HG02571 (cell line): ENCODE data around the gene CEPT1.
A peak's percentile ranks its signal among the peaks of the same experiment; 100 is the strongest.
"Not testable (repeated sequence)": the region's sequence is repeated elsewhere in the genome, so short reads cannot be mapped to it uniquely, and the experiment has no call there.

Experiments
- ATAC-seq: cut with Tn5 transposase; IDR thresholded peaks from one replicate; pipeline ENCODE4 v1.9.1; 2021; ENCODE audit warnings: mild to moderate bottlenecking, moderate library complexity; ENCODE audit not compliant: unreplicated experiment

CEPT1 gene

DNA sequence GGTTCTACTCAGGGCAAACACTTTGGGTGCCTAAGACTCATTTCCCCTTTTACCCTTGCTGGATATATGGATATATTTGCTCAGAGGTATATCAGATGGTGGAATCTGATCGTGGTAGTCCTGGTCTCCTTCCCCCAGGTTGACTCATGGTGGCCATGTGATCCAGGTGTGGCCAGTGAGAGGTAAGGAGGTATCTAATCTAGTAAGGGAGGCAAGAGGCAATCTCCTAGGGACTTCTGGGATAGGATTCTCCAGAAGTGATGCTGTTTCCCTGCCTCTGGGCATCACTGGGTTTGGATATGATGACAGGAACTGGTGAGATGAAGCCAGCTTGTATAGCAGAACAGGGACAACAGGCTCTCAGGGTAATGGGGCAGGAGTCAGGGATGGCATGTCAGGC, 68.9 kb downstream of the CEPT1 start:
- no peak for ATAC-seq

DNA sequence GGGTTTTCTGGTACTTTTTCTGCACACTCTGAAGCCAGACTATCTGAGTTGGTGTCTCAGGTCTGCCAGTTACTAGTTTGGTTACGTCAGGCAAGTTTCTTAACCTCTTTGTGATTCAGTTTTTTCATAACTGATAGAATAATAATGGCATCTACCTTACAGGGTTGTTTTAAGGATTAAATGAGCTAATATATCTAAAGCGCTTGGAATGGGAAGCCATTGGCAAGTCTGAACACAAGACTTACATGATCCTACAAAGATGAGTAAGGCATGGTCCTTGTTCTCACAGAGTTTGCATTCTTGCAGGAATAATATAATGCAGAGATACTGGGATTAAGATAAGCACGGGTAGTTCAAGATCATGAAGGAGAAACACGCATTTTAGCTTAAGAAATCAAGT, 69.6 kb downstream of the CEPT1 start:
- no peak for ATAC-seq

DNA sequence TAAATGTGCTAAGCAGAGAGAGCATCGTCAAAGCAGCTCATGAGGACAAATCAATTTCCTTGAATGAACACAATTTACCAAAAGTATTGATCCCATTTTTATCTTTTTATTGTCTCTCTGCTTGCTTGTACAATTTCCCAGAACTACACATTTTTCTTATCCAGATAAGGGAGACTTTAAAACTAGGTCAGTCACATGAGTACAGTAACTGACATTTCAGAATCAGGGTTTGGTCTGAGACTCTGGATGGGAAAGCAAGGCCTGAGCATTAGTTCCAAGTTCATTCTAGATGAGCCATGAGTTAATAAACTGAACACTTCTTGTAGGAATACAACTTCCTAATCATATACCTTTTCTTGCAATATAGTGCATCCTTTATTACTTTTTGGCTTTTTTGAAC, 71.9 kb downstream of the CEPT1 start:
- ATAC-seq, result no peak

DNA sequence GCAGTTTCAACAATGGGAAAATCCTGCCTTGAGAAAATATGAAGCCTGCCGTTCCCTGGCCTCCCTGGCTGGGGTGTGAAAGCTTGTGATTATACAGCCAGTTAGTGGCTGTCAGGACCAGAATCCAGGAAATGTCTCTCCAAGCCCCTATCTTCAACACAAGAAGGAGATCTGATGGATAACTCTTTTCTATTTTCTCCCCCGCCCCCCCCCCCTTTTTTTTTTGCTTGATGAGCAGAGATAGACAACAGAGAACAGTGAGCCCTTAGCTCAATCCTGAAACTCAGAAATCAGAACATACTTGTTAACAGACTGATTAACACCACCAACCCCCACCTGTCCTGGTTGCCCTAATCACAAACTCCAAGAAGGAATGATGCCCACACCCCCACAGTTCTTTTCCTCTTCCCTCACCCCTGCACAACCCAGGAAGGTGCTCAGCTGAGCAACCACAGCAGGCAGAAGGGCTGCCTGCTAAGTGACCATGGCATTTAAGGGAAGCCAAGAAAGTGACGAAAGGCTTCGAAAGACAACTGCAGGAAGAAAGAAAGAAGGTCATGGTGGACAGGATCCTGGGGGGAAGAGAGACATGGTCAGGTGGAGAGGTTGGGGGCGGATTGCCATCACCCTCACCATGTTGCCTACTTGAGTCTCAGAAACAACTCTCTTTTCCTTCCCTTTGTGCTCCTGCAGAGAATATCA, 72.8 kb downstream of the CEPT1 start:
- no peak for ATAC-seq

DNA sequence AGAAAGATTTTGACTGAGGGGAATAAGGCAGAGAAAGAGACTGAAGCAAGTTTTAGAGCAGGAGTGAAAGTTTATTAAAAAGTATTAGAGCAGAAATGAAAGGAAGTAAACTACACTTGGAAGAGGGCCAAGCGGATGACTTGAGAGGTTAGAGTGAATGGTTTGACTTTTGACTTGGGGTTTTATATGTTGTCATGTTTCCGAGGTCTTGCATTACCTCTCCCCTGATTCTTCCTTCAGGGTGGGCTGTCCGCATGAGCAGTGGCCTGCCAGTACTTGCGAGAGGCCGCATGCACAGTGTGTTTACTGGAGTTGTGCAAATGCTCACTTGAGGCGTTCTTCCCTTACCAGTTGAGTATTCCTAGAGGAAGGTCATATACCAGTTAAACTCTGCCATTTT, 73.4 kb downstream of the CEPT1 start:
- ATAC-seq, result no peak

DNA sequence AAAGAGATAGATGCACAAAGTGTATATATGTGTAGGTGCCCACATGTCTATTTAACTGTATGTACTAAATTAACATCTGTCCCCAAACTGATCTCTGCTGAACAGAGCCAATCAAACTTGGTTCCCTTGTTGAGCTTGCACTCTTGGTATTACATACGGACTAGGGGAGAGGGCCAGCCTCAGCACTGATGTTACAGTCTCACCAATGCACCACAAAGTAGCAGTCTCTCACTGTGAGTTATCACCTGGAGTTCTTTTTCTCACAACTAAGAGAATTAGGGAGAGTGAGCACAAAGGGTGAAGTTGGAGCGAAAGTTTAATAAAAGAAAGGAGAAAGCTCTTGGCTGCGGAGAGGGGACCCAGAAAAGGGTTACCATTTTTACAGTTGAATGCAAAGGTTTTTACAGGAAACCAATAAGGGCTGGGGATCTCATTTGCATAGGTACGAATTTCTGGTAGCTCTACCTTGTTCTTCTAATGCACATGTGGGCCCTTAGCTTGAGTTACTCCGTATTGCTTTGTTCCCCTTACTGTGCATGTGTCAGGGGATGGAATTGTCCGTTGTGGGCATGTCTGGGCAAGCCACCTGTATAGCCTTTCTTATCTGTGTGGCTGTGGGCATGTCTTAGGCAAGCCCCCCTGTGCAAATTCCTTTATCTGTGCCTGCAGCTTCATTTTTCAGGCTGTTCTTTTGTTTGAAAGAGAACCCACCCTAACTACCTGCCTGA, 74.2 kb downstream of the CEPT1 start:
- ATAC-seq, result no peak

DNA sequence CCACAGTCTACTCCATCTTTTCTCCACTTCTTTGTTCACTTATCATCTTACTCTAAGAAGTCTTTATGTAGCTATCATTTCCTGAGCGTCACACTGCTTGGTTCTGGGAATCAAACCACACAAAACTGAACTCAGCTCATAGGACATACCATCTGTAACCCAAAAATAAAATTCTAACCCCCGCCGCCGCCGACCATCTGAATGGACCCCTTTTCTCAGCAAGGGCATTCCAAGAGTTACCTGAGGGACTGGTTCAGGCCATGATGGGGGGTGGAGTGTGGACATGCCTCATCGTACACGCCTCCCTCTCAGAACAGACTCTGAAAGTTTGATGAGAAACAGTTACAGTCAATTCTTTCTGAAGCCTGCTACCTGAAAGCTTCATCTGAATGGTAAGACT, 74.9 kb downstream of the CEPT1 start:
- ATAC-seq, result no peak

DNA sequence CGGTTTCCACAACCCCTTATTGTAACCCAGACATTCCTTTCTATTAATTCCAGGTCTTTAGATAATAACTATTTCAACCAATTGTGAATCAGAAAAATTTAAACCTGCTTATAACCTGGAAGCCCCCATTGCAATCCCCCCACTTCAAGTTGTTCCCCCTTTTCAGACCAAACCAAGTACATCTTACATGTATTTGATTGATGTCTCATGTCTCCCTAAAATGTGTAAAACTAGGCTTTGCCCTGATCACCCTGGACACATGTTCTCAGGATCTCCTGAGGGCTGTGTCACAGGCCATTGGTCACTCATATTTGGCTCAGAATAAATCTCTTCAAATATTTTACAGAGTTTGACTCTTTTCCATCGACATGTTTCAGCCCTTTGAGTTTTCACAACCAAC, 75.3 kb downstream of the CEPT1 start:
- not testable (repeated sequence) for ATAC-seq

DNA sequence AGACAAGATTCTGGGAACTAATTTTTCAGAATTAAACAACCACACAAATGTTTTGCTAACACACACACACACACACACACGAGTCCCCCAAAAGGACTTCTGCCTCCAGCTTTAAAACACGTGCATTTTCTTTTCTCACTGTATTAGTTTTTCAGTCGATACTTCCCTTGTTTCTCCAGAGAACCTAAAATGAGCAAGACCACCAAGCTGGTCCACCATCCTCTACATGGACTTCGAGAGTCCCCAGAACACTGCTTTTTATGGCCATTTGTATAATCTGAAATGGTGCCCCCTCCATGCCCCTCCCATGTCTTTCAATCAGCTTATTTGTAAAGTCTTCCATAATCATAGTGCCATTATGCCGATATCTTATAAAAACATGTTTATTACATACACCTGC, 76.7 kb downstream of the CEPT1 start:
- ATAC-seq, result no peak

DNA sequence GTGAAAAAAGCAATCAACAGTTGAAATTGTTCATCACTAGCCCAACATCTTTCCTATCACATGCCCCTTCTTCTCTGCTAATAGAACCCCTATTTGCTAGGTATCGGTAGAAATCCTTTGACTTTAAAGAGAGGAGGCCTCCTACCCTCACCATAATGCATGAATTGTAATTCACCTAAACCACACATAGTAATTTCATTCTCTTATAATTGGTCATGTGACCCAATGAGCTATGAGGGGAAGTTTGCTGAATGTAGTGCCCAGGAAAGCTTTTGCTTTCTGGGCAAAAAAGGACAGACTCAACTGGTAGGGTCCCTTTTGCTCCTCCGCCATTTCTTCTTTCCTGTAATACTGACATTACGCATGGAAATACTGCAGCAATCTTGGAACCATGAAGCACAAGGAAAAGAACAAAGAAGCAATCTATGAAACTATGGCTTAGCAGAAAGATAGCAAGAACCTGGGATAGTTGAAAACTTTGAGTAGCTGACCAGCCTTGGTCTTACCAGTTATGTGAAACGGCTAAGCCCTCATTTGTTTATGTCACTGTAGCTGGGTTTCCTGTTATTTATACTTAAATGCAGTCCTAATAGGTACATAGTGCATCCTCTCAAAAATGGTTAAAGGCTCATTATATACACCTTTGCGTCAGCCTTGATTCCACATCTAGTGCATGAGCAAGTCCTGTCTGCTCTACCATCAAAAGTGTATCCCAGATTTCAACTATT, 77.3 kb downstream of the CEPT1 start:
- ATAC-seq, result no peak

DNA sequence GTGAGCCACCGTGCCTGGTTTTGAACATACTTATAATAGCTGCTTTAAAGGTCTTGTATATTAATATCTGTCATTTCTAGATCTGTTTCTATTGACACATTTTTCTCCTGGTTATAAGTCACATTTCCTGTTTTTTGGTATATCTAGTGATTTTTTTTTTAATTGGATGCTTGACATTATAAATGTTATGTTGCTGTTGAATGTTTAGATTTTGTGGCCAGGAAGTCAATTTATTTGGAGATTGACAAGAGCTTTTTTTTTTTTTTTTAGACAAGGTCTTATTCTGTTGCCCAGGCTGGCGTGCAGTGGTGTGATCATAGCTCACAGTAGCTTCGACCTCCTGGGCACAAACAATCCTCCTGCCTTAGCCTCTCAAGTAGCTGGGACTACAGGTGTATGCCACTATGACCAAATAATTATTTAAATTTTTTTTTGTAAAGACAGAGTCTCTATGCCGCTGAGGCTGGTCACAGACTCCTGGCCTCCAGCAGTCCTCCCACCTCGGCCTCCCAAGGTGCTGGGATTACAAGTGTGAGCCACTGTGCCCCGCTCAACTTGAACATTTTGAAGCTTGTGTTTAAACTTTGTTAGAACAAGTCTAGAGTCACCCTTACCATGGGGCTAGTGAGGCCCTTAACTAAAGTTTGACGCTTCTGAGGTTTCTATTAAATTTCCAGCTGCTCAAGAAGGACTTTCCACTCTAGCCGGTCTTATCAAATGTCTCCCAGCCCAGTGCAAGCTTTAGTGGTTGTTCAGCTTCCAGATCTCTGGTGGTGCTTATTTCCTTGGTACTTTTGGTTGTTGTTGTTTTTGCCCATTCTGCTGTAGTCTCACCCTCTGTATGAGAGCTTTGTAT, 78.9 kb downstream of the CEPT1 start:
- no peak for ATAC-seq

DNA sequence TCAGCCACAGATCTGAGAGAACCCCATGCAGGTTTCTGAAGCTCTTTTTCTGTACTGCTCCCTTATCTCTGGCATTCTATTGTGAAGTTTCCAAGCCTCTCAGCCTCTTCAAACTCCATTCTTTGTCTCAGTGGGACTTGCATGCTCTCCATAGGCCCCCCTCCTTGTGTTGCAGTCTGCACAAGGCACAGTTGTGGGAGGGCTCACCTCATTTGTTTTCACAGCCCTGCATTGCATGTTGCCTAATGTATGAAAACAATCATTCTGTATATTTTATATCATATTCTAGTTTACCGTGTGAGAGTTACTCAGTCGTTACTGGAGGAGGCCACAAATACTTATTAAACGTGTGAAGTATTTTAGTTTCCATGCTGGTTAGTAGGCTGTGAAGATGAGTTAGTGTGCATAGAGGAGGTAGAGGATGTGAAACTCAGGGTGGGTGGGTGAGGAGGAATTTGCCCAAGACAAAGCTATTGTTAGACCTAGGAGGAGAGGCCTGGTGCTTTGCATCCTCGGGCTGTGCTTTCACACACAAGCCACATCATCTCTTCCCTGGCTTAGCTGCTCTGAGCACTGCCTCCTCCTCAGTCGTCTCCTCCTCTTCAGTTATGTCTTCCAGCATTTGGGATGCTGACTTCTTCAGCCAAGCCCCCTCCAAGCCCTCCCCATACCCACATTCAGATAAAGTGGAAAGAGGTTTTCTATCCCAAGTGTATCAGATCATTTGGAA, 79.7 kb downstream of the CEPT1 start:
- ATAC-seq, result peak; percentile 27

DNA sequence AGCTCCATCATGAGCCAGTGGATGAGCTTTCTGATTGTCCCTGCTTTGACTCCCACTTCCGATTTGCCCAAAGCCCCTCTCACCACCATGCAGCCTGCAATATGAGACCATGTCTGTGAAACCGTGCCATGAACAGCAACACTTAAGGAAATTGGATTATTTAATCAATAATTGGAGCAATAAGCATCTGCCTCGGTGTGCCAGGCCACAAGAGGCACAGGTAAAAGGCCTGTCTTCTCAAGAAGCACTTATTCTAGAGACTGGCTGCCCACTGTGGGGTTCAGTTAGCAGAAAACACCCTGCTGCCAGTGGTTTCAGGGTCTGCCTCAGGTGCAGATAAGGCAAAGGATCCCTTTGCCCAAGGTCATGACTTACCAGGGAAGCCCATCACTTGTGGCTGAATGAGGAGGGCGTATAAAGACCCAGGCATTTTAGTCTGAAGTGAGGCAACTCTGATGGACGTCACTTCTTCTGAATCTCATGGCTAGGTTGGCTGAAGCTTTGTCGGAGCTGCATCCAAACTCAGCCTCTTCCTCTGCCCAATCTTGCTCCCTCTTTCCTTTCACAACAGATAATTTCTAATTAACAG, 80.4 kb downstream of the CEPT1 start:
- no peak for ATAC-seq

DNA sequence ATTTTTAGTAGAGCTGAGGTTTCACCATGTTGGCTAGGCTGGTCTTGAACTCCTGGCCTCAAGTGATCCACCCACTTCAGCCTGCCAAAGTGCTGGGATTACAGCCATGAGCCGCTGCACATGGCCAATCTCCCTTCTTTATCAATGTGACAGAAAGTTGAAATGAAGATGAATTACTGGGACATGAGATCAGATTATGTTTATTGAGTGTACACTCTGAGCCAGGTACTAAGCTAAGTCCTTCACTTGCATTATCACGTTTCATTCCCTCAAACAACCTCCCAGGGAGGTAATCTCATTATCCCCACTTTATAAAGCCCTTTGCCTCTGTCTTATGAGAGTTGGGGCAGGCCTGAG, 81.2 kb downstream of the CEPT1 start:
- ATAC-seq, result no peak

DNA sequence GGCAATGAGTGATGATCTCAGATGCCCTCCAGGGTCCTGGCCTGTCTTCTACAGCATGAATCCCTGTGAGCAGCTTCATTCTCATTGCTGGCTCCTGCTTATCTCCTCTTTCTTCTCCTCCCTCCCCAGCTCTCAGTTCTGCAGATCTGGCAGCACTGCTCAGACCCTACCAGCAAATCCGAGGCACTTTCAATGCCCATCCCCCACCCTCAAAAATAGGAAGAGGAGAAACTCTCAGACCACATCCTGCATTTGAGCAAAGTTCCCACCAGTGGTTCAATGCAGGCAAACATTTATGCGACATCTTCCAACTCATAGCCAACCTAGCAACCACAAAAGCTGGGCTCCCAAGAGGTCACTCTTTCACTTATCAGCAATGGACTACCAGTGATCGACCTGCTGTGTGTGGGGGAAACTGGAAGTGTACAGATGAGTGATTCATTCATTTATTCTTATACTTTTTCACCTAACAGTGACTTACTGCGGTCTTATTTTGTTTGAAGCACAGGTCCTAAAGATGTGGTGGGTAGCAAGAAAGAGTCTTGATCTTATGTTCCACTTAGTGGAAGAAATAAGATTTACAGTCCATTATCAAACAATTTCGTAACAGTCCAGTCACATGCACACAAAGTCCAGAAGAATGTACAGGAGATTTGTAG, 81.7 kb downstream of the CEPT1 start:
- peak; percentile 49 for ATAC-seq

DNA sequence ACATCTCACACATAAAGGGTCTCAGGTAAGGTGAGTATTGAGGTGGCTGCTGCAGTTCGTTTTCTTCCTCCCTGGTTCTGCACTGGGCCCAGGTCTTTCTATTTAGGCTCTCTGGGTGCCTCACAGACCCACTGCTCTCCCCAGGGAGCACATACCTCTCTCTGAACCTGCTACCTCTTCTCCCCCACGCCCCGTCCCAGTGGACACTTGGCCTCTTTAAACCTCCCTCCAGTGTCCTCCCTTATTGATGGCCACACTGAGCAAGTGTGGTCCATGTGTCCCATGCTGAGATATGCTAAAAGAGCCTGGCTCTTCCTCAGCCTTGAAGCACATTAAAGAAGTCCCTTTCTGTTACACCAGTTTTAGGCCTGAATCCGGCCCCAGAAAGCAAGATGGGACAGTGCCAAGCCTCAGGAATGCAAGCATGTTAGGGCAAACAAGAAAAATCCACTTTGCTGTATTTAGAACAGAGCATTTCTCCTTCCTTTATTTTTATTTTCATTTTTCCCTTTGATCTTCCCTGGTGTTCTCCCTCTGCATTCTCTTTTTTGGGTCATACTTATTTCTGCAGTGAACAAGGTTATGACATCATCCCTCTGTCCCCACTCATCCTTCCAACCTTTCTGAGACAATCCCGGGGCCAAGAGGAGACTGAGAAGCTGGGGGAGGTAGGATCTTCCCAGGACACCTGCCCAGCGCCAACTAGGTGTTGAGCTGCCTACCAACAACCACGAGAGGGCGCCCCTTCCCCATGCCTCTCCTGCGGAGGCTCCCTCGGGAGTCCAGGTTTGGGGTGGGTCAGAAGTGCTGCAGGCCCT, 82.5 kb downstream of the CEPT1 start:
- ATAC-seq, result no peak

DNA sequence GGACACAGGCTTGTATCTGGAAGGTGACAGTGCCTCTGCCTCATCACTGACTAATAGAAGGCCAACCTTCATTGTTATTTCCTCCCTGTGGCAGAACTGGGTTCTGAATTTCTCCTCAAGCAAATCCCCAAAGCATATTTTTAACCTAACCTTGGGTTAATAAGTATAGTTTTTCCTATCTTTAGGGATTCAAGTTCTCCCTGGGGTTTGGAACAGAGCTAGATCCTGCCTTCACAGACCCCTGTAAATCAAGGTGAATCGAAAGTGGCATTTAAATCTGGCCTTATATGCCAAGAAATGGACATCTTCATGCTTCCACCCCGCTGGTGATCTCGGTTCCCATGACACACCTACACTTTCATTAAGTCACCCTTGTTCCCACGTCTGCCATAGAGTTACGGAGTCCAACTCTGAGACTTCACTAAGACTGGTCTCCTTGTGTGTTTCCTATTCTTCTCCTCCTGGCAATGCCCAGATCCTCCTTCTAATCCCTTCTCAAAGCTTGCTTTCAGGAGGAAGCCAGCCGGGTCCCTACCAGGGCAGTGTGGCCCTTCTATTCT, 83.2 kb downstream of the CEPT1 start:
- ATAC-seq, result no peak

DNA sequence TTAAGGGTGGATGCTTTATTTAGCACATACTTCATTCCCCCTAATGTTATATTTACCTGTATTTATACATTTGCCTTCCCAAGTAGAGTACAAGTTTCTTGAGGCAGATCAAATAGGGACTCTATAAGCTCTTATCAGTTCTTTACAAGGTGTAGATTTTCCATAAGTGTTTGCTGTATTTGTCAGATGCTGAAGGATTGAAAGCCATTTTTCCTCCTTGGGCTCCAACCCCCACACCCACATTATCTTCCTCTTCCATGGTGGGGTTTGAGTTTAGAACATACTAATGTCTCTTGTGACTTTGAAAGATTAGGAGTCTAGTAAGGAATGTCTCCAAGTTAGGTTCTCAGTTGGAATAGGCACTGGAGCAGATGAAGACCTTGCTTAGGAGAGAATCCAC, 85.1 kb downstream of the CEPT1 start:
- no peak for ATAC-seq
